AG10803 (cell line): Measurements from ENCODE around the gene MCRIP2.

Experiments used
- DNase-seq: peaks from one replicate; pipeline ENCODE4 v3.0.0; 2010; ENCODE audit warnings: low read depth
- H3K4me3 ChIP-seq: 2 replicates; pipeline ENCODE4 v1.5.1; 2011; ENCODE audit warnings: mild to moderate bottlenecking, low read length, control low read depth
- CTCF ChIP-seq: conservative IDR thresholded peaks from 2 replicates; pipeline ENCODE4 v1.5.1; 2011; ENCODE audit warnings: mild to moderate bottlenecking, low read length, control low read depth, inconsistent platforms

Gene MCRIP2

GRCh38 chr16:660459-661183, 19.0 kb downstream of the MCRIP2 start:
- peak; percentile 83 for DNase-seq
- no peak overlapping the region for H3K4me3 ChIP-seq

GRCh38 chr16:661184-661821, 19.7 kb downstream of the MCRIP2 start:
- H3K4me3 ChIP-seq: no peak overlapping the region
- TF ChIP-seq CTCF: no peak
- no peak for DNase-seq

More at GRCh38 chr16:660459-661183, 19.0 kb downstream of the MCRIP2 start:
- peak; percentile 52 for TF ChIP-seq CTCF

- no peak for TF ChIP-seq CTCF
- H3K4me3 ChIP-seq: no peak overlapping the region
- DNase-seq: no peak
Observed at GRCh38 chr16:662095-662494, 20.5 kb downstream of the MCRIP2 start.

- DNase-seq: no peak
- H3K4me3 ChIP-seq: no peak overlapping the region
- TF ChIP-seq CTCF: no peak
Observed at GRCh38 chr16:662597-662996, 21.0 kb downstream of the MCRIP2 start.

- DNase-seq: no peak
- H3K4me3 ChIP-seq: no peak overlapping the region
- TF ChIP-seq CTCF: no peak
Observed at GRCh38 chr16:666572-666971, 24.9 kb downstream of the MCRIP2 start.

- no peak for TF ChIP-seq CTCF
- no peak for DNase-seq
- no peak overlapping the region for H3K4me3 ChIP-seq
Observed at GRCh38 chr16:667113-667779, 25.6 kb downstream of the MCRIP2 start.
